Dedifferentiated amniotic fluid mesenchymal stem cell (primary cell): Measurements from ENCODE around the gene TRIM51G.
"Not testable (repeated sequence)": the region's sequence is repeated elsewhere in the genome, so short reads cannot be mapped to it uniquely, and the experiment has no call there.

Experiments used
- DNase-seq: peaks from one replicate; pipeline ENCODE4 v3.0.0-alpha.2; 2016; ENCODE audit errors: extremely low spot score

Gene TRIM51G, protein sequence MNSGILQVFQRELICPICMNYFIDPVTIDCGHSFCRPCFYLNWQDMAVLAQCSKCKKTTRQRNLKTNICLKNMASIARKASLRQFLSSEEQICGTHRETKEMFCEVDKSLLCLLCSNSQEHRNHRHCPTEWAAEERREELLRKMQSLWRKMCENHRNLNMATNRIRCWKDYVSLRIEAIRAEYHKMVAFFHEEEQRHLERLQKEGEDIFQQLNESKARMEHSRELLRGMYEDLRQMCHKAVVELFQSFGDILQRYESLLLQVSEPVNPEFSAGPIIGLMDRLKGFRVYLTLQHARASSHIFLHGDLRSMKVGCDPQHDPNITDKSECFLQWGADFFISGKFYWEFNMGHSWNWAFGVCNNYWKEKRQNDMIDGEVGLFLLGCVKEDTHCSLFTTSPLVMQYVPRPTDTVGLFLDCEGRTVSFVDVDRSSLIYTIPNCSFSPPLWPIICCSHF

DNA sequence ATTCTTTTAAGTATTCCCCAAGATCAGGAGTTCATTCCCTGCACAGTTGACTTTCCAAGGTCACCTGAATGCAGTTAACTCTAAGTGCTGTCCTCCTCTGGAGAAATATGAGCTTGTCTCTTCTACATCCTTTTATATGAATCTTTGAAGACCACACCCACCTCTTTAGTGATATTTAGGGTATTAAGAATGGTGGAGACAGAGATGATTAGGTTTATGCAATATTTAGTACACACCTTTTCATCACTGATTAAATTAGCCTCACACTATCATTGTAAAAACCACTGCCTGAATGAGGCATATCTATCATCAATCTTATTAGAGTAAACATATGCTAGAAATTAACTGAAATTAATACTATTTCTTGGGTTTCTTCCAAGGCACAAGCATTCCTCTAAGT is at the start of gene TRIM51G:
TRIM51G (minus strand) TSS at position 101 of the 400 bp plus-strand sequence. CDS start 2,190 bp downstream, outside the sequence.
- not testable (repeated sequence) for DNase-seq

DNA sequence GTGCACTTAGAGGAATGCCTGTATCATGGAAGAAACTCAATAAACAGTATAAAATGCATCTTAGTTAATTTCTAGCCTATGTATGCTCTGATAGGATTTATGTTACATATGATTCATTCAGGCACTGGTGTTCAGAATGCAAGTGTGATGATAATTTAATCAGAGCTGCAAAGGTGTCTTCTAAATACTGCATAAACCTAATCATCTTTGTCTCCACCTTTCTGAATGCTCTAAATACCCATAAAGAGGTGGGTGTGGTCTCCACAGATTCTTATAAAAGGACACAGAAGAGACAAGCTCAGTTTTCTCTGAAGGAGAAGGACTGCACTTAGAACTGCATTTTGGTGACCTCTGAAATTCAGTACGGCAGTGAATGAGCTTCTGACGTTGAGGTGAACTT is 44.8 kb upstream of the TRIM51G start, which contains the start of gene TRIM49B:
TRIM49B (plus strand) TSS at position 301 of the 400 bp plus-strand sequence. CDS start 2,777 bp downstream, outside the sequence.
- DNase-seq: not testable (repeated sequence)

DNA sequence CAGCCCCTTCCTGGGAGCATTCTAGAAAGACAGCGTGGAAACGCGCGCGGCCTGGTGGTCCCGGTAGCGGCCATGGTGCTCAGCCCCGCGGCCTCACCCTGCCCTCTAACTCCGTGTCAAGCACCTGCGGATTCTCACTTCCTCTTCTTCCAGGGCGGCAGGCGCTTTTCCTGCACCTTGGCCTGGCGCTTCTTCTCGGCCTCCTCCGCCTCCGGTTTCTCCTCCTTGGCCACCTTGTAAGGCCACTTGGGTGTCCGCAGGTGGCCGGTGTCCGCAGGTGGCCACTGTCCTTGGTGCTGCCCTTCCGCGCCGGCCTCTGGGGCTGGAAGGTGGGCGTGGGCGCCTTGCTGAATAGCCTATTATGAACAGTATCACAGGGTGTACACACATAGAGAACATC is 15.1 kb downstream of the TRIM51G start:
- DNase-seq: not testable (repeated sequence)

DNA sequence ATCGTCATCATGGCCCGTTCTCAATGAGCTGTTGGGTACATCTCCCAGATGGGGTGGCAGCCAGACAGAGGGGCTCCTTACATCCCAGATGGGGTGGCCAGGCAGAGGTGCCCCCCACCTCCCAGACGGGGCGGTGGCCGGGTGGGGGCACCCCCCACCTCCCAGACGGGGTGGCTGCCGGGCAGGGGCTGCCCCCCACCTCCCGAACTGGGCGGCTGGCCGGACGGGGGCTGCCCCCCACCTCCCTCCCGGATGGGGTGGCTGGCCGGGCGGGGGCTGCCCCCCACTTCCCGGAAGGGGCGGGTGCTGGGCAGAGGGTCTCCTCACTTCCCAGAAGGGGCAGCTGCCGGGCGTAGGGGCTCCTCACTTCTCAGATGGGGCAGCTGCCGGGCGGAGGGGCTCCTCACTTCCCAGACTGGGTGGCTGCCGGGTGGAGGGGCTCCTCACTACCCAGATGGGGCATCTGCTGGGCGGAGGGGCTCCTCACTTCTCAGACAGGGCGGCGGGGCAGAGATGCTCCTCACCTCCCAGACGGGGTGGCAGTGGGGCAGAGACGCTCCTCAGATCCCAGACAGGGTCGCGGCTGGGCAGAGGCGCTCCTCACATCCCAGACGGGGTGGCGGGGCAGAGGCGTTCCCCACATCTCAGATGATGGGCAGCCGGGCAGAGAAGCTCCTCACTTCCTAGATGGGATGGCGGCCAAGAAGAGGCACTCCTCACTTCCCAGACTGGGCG is 28.2 kb downstream of the TRIM51G start:
- DNase-seq: not testable (repeated sequence)

DNA sequence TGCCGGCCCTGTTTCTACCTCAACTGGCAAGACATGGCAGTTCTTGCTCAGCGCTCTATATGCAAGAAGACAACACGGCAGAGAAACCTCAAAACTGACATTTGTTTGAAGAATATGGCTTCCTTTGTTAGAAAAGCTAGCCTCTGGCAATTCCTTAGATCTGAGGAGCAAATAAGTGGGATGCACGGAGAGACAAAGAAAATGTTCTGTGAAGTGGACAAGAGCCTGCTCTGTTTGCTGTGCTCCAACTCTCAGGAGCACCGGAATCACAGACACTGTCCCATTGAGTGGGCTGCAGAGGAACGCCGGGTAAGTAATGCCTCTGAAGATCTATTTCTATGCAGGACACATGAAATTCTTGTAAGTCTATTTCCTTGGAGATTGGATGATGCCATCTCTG is 37.9 kb downstream of the TRIM51G start:
- not testable (repeated sequence) for DNase-seq
